Spleen (tissue), 11 donors: Measurements from ENCODE around the gene PCCB. TPM values are rescaled to one million over a fixed set of nuclear protein-coding genes. Genes with fewer than 3 reads are reported as not detected.

ENCODE experiments used
- DNase-seq: peaks from one replicate; pipeline ENCODE4 v3.0.0-alpha.2; 2020
- H3K27ac ChIP-seq, 8 donors: fragments of 200-600 bp; sonication (generic) in 7 of 8; 1 replicate in 4 of 8; 2 replicates in 4 of 8; pipeline versions ENCODE4 v1.5.0 to v1.8.0; 2016 to 2021; ENCODE audit warnings: inconsistent platforms in 4 of 8, mild to moderate bottlenecking in 4 of 8, moderate library complexity in 1 of 8
- H3K27me3 ChIP-seq, 7 donors: fragments of 200-600 bp; sonication (generic) in 6 of 7; replicated peaks in 1 of 7; 1 replicate in 4 of 7; 2 replicates in 3 of 7; pipeline versions ENCODE4 v1.5.0 to v1.8.0; 2016 to 2021; ENCODE audit warnings: inconsistent platforms in 3 of 7, mild to moderate bottlenecking in 1 of 7
- H3K36me3 ChIP-seq, 6 donors: fragments of 200-600 bp; sonication (generic) in 5 of 6; 1 replicate in 4 of 6; 2 replicates in 2 of 6; pipeline versions ENCODE4 v1.5.0 to v1.8.0; 2016 to 2021; ENCODE audit warnings: inconsistent platforms in 2 of 6
- H3K4me1 ChIP-seq, 6 donors: fragments of 200-600 bp; sonication (generic) in 5 of 6; 1 replicate in 3 of 6; 2 replicates in 3 of 6; pipeline versions ENCODE4 v1.5.0 to v1.8.0; 2016 to 2021; ENCODE audit warnings: inconsistent platforms in 3 of 6
- H3K4me3 ChIP-seq, 8 donors: fragments of 200-600 bp; sonication (generic) in 7 of 8; 1 replicate in 4 of 8; 2 replicates in 4 of 8; pipeline versions ENCODE4 v1.5.0 to v1.8.0; 2016 to 2021; ENCODE audit warnings: inconsistent platforms in 4 of 8, mild to moderate bottlenecking in 4 of 8, moderate library complexity in 2 of 8
- H3K9me3 ChIP-seq, 8 donors: fragments of 200-600 bp; sonication (generic) in 7 of 8; 1 replicate in 4 of 8; 2 replicates in 4 of 8; pipeline versions ENCODE4 v1.5.0 to v1.8.0; 2016 to 2021; ENCODE audit warnings: inconsistent platforms in 4 of 8
- POLR2A ChIP-seq, 3 donors: fragments of 450-650 bp; IDR thresholded peaks; one replicate each; pipeline ENCODE4 v1.5.1; 2017; ENCODE audit warnings: antibody characterized with exemption in 3 of 3, mild to moderate bottlenecking in 1 of 3
- POLR2AphosphoS5 ChIP-seq, 3 donors: sonication (generic); formaldehyde crosslinking; IDR thresholded peaks; one replicate each; pipeline ENCODE4 v1.5.1; 2017; ENCODE audit warnings: antibody characterized with exemption in 3 of 3
- WGBS, 5 donors: extraction: QIAGEN DNeasy Blood & Tissue Kit in 3 of 5; methylation state at CpG; one replicate each; pipeline versions ENCODE4 v1.1.5 to v1.1.7; 2013 to 2018; 5-methylcytosine and 5-hydroxymethylcytosine counted together
- intact Hi-C: fragments of 100-400 bp; cut with DNase I; formaldehyde crosslinking; loops from one replicate; pipeline ENCODE4 v1.15.0; 2023; ENCODE audit warnings: low total_unique reads
- polyA plus RNA-seq, 3 donors: library from polyadenylated mRNA; stranded (reverse); fragments of 200-250 nt; gene quantifications; one replicate each; pipeline ENCODE4 v1.2.1, GENCODE V29; 2013
- total RNA-seq, 7 donors: library from RNA; depleted of rRNA in 3 of 7; stranded (reverse); fragments of >200 nt in 3 of 7; fragmentation: NEBNext Ultra II Directional in 4 of 7; extraction: Animal tissue kit (Norgen Biotek cat#: 25700) in 4 of 7; gene quantifications; one replicate each; pipeline versions ENCODE4 v1.1.0 to v1.2.1, GENCODE V29; 2016 to 2021
- TF ChIP-seq, protein P1 (sequence below), 11 experiments: fragments of 200-600 bp in 7 of 11; fragments of 450-650 bp in 4 of 11; sonication (generic) in 4 of 11; IDR thresholded peaks in 8 of 11; conservative IDR thresholded peaks in 3 of 11; 1 replicate in 7 of 11; 2 replicates in 4 of 11; pipeline versions ENCODE4 v1.4.0 to v1.8.0; 2016 to 2021; ENCODE audit warnings: antibody characterized with exemption in 11 of 11, inconsistent platforms in 4 of 11, mild to moderate bottlenecking in 1 of 11
- donor health status: healthy with polysubstance abuse.
- donor health status: DM: no; HTN: no; CAD: no; lungs with moderate emphysema.
- donor health status: DM: no; HTN: no; CAD: no.
- donor health status: Bipolar disorder and iron deficiency.
- donor health status: healthy.
- donor health status: DM: no; HTN: no; CAD: no.
- donor health status: DM: yes; HTN: yes; CAD: no.

PCCB gene
- total and polyA plus RNA-seq, 10 donors = 11.9 to 24.7 (median 19.9) TPM

DNA sequence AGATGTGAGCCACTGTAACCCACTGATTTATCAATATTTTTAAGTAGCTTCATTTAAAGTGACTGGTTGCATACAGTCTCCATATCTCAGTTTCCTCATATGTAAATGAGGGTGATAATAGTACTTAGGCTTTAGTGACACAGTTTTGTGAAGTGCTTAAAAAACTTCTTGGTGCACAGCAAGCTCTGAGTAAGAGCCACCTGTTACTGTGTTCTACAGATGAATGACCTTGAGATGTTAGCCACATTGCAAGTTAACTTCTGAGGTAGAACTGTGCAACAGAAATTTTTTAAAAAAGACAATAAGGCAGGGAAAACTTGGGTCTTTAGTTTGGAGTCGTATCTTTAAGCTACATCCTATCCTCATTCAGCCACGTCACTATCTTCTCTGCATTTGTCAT, 43.1 kb downstream of the PCCB start:
- 88 to 95% (median 94%) methylated on average over 2 of the region's 2 CpGs for WGBS, 5 donors

GRCh38 chr3:136294176-136294575, 44.0 kb downstream of the PCCB start:
- Histone ChIP-seq H3K27me3 (no peaks in the 10 kb centered on the region), H3K9me3 (no peaks in the 10 kb centered on the region), H3K36me3 (peaks cover 0 to 64% (median 37%) of the 10 kb centered on the region in 6 donors), H3K4me3 (no peak overlapping the region), H3K27ac (no peak overlapping the region), H3K4me1 (no peaks in the 10 kb centered on the region)
- intact Hi-C loops = no loop called here
- TF ChIP-seq, protein P1, sequence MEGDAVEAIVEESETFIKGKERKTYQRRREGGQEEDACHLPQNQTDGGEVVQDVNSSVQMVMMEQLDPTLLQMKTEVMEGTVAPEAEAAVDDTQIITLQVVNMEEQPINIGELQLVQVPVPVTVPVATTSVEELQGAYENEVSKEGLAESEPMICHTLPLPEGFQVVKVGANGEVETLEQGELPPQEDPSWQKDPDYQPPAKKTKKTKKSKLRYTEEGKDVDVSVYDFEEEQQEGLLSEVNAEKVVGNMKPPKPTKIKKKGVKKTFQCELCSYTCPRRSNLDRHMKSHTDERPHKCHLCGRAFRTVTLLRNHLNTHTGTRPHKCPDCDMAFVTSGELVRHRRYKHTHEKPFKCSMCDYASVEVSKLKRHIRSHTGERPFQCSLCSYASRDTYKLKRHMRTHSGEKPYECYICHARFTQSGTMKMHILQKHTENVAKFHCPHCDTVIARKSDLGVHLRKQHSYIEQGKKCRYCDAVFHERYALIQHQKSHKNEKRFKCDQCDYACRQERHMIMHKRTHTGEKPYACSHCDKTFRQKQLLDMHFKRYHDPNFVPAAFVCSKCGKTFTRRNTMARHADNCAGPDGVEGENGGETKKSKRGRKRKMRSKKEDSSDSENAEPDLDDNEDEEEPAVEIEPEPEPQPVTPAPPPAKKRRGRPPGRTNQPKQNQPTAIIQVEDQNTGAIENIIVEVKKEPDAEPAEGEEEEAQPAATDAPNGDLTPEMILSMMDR (IDR thresholded peaks at IDR 0.05 in 8 of 11, conservative IDR thresholded peaks at IDR 0.05 in 3 of 11) = no peak
- TF ChIP-seq POLR2AphosphoS5 (IDR thresholded peaks at IDR 0.05) = no peak
- TF ChIP-seq POLR2A (IDR thresholded peaks at IDR 0.05) = no peak
- no peak for DNase-seq
- WGBS, 5 donors = 69 to 89% (median 82%) methylated on average over 1 of the region's 1 CpG

More for the DNA sequence above, 43.1 kb downstream of the PCCB start:
- Histone ChIP-seq H3K27me3 (no peaks in the 10 kb centered on the region), H3K9me3 (no peaks in the 10 kb centered on the region), H3K36me3 (peaks cover 0 to 61% (median 31%) of the 10 kb centered on the region in 6 donors), H3K4me3 (no peak overlapping the region), H3K4me1 (no peaks in the 10 kb centered on the region), H3K27ac (no peak overlapping the region)
- TF ChIP-seq, protein P1 (IDR thresholded peaks at IDR 0.05 in 8 of 11, conservative IDR thresholded peaks at IDR 0.05 in 3 of 11) = no peak
- no peak for TF ChIP-seq POLR2A (IDR thresholded peaks at IDR 0.05)
- no peak for TF ChIP-seq POLR2AphosphoS5 (IDR thresholded peaks at IDR 0.05)
- no peak for DNase-seq
- intact Hi-C loops = no loop called here

DNA sequence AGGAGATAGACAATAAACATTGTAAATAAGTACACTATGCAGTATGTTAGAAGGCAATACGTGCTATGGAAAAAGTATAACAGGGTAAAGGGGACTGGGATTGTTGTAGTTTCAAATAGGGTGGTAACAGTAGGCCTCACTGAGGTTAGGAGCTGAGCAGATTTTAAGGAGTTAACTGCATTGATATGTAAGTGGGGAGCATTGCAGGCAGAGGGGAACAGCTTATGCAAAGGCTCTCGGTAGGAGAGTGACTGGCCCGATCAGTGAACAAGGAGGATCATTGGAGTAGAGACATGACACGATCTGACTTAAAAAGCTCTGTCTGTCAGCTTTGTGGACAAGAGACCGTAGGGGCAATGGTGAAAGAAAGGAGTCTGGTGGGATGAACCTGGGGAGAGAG, 46.8 kb downstream of the PCCB start:
- Histone ChIP-seq H3K27ac (no peak overlapping the region), H3K4me3 (no peak overlapping the region), H3K27me3 (no peaks in the 10 kb centered on the region), H3K9me3 (no peaks in the 10 kb centered on the region), H3K36me3 (peaks cover 2 to 88% (median 53%) of the 10 kb centered on the region in 6 donors), H3K4me1 (no peaks in the 10 kb centered on the region)
- WGBS, 5 donors = 83 to 95% (median 92%) methylated on average over 5 of the region's 5 CpGs
- TF ChIP-seq POLR2A (IDR thresholded peaks at IDR 0.05) (no peak), POLR2AphosphoS5 (IDR thresholded peaks at IDR 0.05) (no peak)
- intact Hi-C loops = no loop called here
- no peak for DNase-seq

DNA sequence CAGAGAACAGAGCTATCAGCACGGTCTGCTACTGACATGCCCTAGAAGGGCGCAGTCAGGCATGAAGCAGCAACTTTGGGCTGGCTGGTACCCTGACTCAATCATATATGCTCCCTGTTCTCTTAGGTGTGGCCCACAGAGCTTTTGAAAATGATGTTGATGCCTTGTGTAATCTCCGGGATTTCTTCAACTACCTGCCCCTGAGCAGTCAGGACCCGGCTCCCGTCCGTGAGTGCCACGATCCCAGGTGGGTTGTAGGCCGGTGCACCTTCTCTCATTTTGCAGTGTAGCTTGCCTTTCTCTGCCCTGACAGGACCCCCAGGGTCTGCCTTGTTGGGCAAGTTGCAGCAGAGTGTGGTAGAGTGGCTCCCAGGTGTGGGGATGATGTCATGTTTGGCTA, 47.7 kb downstream of the PCCB start:
- Histone ChIP-seq H3K4me3 (no peak overlapping the region), H3K36me3 (peaks cover 2 to 87% (median 55%) of the 10 kb centered on the region in 6 donors), H3K4me1 (no peaks in the 10 kb centered on the region), H3K27ac (no peak overlapping the region), H3K9me3 (no peaks in the 10 kb centered on the region), H3K27me3 (no peaks in the 10 kb centered on the region)
- DNase-seq = no peak
- TF ChIP-seq POLR2A (IDR thresholded peaks at IDR 0.05) = no peak
- TF ChIP-seq, protein P1 (IDR thresholded peaks at IDR 0.05 in 8 of 11, conservative IDR thresholded peaks at IDR 0.05 in 3 of 11) = no peak
- WGBS, 5 donors = 95 to 99% (median 97%) methylated on average over 8 of the region's 8 CpGs
- intact Hi-C loops = no loop called here

DNA sequence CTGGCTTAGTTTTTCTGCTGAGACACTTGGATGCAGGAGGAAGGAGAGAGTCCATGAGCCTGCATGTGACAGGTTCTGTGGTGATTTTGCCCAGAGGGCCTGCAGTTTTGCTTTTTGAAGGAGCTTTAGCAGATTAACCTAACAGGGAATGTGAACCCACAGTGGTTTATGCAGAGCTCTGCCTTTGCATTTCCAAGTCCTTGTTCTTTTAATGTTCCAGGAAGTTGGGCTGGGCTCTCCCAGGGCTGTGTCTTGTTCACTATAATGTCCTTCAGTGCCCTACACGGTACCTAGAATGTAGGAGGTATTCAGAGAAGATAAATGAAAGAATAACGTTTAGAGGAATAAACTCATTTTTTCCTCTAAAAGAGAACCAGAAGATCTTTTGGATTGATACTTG, 50.3 kb downstream of the PCCB start:
- no peak for DNase-seq
- no peaks in the 10 kb centered on the region for H3K4me1 ChIP-seq
- 81 to 96% (median 86%) methylated on average over 2 of the region's 2 CpGs for WGBS, 5 donors
- H3K4me3 ChIP-seq = no peak overlapping the region
- no peak overlapping the region for H3K27ac ChIP-seq
- intact Hi-C loops = no loop called here
- TF ChIP-seq POLR2AphosphoS5 (IDR thresholded peaks at IDR 0.05) (no peak), POLR2A (IDR thresholded peaks at IDR 0.05) (no peak)
- TF ChIP-seq, protein P1 (IDR thresholded peaks at IDR 0.05 in 8 of 11, conservative IDR thresholded peaks at IDR 0.05 in 3 of 11) = no peak
- H3K36me3 ChIP-seq = peaks cover 2 to 78% (median 39%) of the 10 kb centered on the region in 6 donors
- no peaks in the 10 kb centered on the region for H3K27me3 ChIP-seq
- no peaks in the 10 kb centered on the region for H3K9me3 ChIP-seq
